Stomach (tissue), 9 donors: ENCODE results near the gene SIGLEC6. TPM values are rescaled to one million over a fixed set of nuclear protein-coding genes. Genes with fewer than 3 reads are reported as not detected.
"Not testable (repeated sequence)": the region's sequence is repeated elsewhere in the genome, so short reads cannot be mapped to it uniquely, and the experiment has no call there.

Experiments
- DNase-seq, 2 donors: peaks; one replicate each; pipeline versions ENCODE4 v3.0.0 to v3.0.0-alpha.2; 2013 to 2019
- H3K27ac ChIP-seq, 5 donors: fragments of 200-600 bp in 4 of 5; sonication (generic) in 4 of 5; one replicate each; pipeline ENCODE4 v1.5.1; 2013 to 2019; ENCODE audit warnings: mild to moderate bottlenecking in 1 of 5, moderate library complexity in 1 of 5
- H3K27me3 ChIP-seq, 3 donors: fragments of 200-600 bp; sonication (generic); one replicate each; pipeline ENCODE4 v1.5.1; 2017 to 2019; ENCODE audit warnings: mixed run types in 1 of 3
- H3K36me3 ChIP-seq, 4 donors: fragments of 200-600 bp; sonication (generic); 1 replicate in 3 of 4; 2 replicates in 1 of 4; pipeline ENCODE4 v1.5.1; 2016 to 2019
- H3K4me1 ChIP-seq, 4 donors: fragments of 200-600 bp; sonication (generic); one replicate each; pipeline ENCODE4 v1.5.1; 2016 to 2019
- H3K4me3 ChIP-seq, 4 donors: fragments of 200-600 bp; sonication (generic) in 3 of 4; one replicate each; pipeline ENCODE4 v1.5.1; 2016 to 2019; ENCODE audit warnings: mild to moderate bottlenecking in 1 of 4
- H3K9me3 ChIP-seq, 4 donors: fragments of 200-600 bp; sonication (generic); one replicate each; pipeline ENCODE4 v1.5.1; 2016 to 2019
- EP300 ChIP-seq: sonication (generic); formaldehyde crosslinking; IDR thresholded peaks from one replicate; pipeline ENCODE4 v1.6.1; 2017; ENCODE audit warnings: antibody characterized with exemption
- POLR2A ChIP-seq, 4 donors: fragments of 450-650 bp; IDR thresholded peaks; one replicate each; pipeline ENCODE4 v1.6.1; 2016; ENCODE audit warnings: antibody characterized with exemption in 4 of 4, control low read depth in 2 of 4, mild to moderate bottlenecking in 1 of 4, moderate library complexity in 1 of 4
- POLR2AphosphoS5 ChIP-seq, 3 donors: sonication (generic); formaldehyde crosslinking; IDR thresholded peaks; one replicate each; pipeline ENCODE4 v1.6.1; 2016; ENCODE audit warnings: antibody characterized with exemption in 3 of 3
- WGBS, 5 donors: extraction: QIAGEN DNeasy Blood & Tissue Kit in 3 of 5; methylation state at CpG; one replicate each; pipeline versions ENCODE4 v1.1.5 to v1.1.7; 2013 to 2018; 5-methylcytosine and 5-hydroxymethylcytosine counted together
- intact Hi-C: fragments of 100-400 bp; cut with DNase I; formaldehyde crosslinking; loops from one replicate; pipeline ENCODE4 v1.15.1; 2023; ENCODE audit warnings: low total_unique reads
- polyA plus RNA-seq, 3 donors: library from polyadenylated mRNA; stranded (reverse); fragments of 200-250 nt; gene quantifications; one replicate each; pipeline ENCODE4 v1.2.3, GENCODE V29; 2013
- total RNA-seq, 5 donors: library from RNA; depleted of rRNA; stranded (reverse); fragments of >200 nt; gene quantifications; one replicate each; pipeline versions ENCODE4 v1.1.0 to v1.2.3, GENCODE V29; 2014 to 2016
- TF ChIP-seq, protein P1 (sequence below), 7 experiments: fragments of 450-650 bp in 4 of 7; fragments of 200-600 bp in 3 of 7; sonication (generic) in 3 of 7; IDR thresholded peaks; one replicate each; pipeline ENCODE4 v1.5.1; 2016 to 2019; ENCODE audit warnings: antibody characterized with exemption in 7 of 7, control low read depth in 2 of 7, mild to moderate bottlenecking in 1 of 7
- donor health status: healthy with polysubstance abuse.
- donor health status: Bipolar disorder and iron deficiency.
- donor health status: healthy.

Gene SIGLEC6
- total and polyA plus RNA-seq, 8 donors = 0.50 to 7.1 (median 2.4) TPM; not detected in 5

GRCh38 chr19:51503896-51504295 lies 27.6 kb downstream of the SIGLEC6 start:
- Histone ChIP-seq H3K4me1 (no peaks in the 10 kb centered on the region), H3K36me3 (no peaks in the 10 kb centered on the region), H3K9me3 (peaks cover 0 to 12% (median 3%) of the 10 kb centered on the region in 4 donors), H3K27me3 (peaks cover 0 to 16% (median 0%) of the 10 kb centered on the region in 3 donors), H3K4me3 (no peak overlapping the region), H3K27ac (no peak overlapping the region)
- TF ChIP-seq, protein P1, sequence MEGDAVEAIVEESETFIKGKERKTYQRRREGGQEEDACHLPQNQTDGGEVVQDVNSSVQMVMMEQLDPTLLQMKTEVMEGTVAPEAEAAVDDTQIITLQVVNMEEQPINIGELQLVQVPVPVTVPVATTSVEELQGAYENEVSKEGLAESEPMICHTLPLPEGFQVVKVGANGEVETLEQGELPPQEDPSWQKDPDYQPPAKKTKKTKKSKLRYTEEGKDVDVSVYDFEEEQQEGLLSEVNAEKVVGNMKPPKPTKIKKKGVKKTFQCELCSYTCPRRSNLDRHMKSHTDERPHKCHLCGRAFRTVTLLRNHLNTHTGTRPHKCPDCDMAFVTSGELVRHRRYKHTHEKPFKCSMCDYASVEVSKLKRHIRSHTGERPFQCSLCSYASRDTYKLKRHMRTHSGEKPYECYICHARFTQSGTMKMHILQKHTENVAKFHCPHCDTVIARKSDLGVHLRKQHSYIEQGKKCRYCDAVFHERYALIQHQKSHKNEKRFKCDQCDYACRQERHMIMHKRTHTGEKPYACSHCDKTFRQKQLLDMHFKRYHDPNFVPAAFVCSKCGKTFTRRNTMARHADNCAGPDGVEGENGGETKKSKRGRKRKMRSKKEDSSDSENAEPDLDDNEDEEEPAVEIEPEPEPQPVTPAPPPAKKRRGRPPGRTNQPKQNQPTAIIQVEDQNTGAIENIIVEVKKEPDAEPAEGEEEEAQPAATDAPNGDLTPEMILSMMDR (IDR thresholded peaks at IDR 0.05) = no peak
- TF ChIP-seq EP300 = no peak
- TF ChIP-seq POLR2AphosphoS5 (IDR thresholded peaks at IDR 0.05) = no peak
- TF ChIP-seq POLR2A (IDR thresholded peaks at IDR 0.05) = no peak
- no peak for DNase-seq
- 47 to 63% (median 54%) methylated on average over 3 of the region's 3 CpGs for WGBS, 5 donors
- intact Hi-C loops = no loop called here

DNA sequence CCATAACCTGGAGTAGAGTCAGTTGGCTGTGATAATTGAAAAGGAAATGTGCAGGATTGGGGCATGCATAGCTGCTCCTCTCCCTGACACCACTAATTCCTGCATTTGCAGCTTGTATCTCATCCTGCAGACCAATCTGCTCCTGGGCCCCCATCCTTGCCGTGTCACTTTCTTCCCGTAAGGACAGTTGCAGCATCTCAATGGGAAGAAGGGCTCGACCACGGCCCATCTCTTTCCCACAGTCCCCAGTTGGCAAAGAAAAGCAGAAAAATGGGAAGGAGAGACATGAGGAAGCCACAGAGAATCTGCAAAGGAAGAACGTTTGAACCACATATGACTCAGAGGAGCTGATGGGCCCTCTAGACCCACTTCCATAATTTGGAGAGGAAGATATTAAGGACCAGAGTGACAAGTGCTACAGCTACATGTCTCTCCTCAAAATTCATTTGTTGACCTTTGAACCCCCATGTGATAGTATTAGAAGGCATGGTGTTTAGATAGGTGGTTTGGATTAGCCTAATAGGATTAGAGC lies 28.1 kb downstream of the SIGLEC6 start:
- WGBS, 5 donors = 73 to 79% (median 76%) methylated on average over 5 of the region's 5 CpGs
- H3K4me3 ChIP-seq = no peak overlapping the region
- no peak for DNase-seq
- TF ChIP-seq, protein P1 (IDR thresholded peaks at IDR 0.05) = no peak
- TF ChIP-seq POLR2AphosphoS5 (IDR thresholded peaks at IDR 0.05) (no peak), POLR2A (IDR thresholded peaks at IDR 0.05) (no peak), EP300 (no peak)
- no peaks in the 10 kb centered on the region for H3K36me3 ChIP-seq
- peaks cover 0 to 12% (median 3%) of the 10 kb centered on the region in 4 donors for H3K9me3 ChIP-seq
- intact Hi-C loops = no loop called here
- H3K4me1 ChIP-seq = no peaks in the 10 kb centered on the region
- H3K27me3 ChIP-seq = peaks cover 0 to 13% (median 0%) of the 10 kb centered on the region in 3 donors
- H3K27ac ChIP-seq = no peak overlapping the region

DNA sequence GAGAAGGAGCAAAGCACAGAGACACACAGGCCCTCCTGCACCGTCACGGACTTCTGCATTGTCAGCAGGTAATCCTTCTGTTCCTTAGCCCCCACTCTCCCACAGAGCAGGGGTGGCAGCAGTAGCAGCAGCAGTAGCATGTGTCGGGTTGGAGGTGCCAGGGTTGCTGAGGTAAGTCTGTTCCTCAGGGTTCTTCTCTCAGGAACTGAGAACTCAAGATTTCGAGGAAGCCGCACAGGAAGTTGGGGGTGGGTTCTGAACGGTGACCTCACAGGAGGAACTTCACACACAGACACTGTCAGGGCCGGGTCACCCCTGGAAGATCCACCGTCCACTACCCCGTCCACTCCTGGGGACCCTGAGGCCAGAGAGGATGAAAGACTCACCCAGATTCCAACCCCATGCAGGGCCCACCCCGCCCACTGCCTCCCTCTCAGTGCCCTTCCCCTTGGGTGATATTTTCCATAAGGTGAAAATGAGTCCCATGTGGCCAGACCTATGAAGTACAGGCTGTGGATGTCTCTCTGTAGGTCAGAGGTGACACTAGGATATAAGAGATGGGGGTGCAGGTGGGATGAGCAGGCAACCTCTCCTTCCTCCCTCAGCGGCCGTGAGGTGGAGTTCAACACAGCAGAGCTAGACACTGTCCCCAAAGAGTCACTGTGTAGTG lies 29.7 kb downstream of the SIGLEC6 start, which contains the start of gene SIGLEC12:
Gene SIGLEC12 (minus strand): TSS at position 207 of the 670 bp plus-strand sequence. CDS start 67 bp downstream, at position 140.
- H3K4me3 ChIP-seq = no peak within 1 kb of the TSS
- peaks cover 0 to 12% (median 3%) of the 10 kb centered on the region in 4 donors for H3K9me3 ChIP-seq
- no peak within 1 kb of the TSS for H3K27ac ChIP-seq
- no peaks in the 10 kb centered on the region for H3K4me1 ChIP-seq
- TF ChIP-seq EP300 (no peak), POLR2A (IDR thresholded peaks at IDR 0.05) (no peak), POLR2AphosphoS5 (IDR thresholded peaks at IDR 0.05) (no peak)
- TF ChIP-seq, protein P1 (IDR thresholded peaks at IDR 0.05) = no peak
- H3K36me3 ChIP-seq = no peaks in the 10 kb centered on the region
- 70 to 76% (median 73%) methylated on average over 10 to 12 of the region's 12 CpGs for WGBS, 5 donors
- H3K27me3 ChIP-seq = peaks cover 0 to 10% (median 0%) of the 10 kb centered on the region in 3 donors
- intact Hi-C loops = no loop called here
- peak in 1 of 2 donors; percentile 20 for DNase-seq

DNA sequence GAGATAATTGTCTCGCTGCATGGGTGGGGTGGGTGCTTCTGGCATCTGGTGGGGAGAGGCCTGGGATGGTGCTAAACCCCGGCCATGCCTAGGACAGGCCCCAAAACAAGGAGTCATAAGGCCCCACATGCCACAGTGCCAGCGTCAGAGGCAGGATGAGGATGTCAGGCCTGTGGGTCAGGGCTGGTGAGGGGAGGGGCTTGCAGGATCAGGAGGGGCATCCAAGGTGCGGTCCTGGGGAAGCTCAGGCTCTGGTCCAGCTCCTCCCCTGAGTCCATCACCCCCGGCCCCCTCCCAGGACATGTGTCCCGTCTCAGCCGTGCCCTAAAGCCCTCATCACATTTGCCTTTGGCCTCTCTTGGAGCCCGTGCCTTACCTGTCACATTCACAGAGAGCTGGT lies 30.5 kb downstream of the SIGLEC6 start:
- 53 to 74% (median 59%) methylated on average over 6 to 8 of the region's 8 CpGs for WGBS, 5 donors
- intact Hi-C loops, DNase-seq: not testable (repeated sequence)

DNA sequence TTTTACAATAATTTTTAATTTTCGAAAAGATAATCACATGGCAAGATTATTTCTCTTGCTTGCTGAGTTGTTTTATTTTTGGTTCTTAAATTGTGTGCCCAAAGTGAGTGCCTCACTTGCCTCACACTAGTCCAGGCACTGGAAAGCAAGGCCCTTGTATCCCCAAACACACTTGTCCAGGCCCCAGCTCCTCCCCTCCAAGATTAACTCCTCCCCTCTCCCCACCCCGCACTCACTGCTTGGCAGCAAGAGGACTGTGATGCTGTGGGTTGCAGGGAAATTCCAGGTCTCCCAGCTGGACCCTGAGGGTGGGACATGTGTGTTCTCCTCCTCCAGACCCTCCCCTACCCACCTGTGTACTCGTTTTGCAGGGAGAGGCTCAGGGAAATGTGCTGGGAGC lies 33.8 kb downstream of the SIGLEC6 start:
- Histone ChIP-seq H3K9me3 (no peaks in the 10 kb centered on the region), H3K4me1 (no peaks in the 10 kb centered on the region), H3K27me3 (peaks cover 0 to 10% (median 0%) of the 10 kb centered on the region in 3 donors), H3K4me3 (no peak overlapping the region), H3K27ac (no peak overlapping the region), H3K36me3 (no peaks in the 10 kb centered on the region)
- TF ChIP-seq, protein P1 (IDR thresholded peaks at IDR 0.05) = no peak
- no peak for TF ChIP-seq POLR2AphosphoS5 (IDR thresholded peaks at IDR 0.05)
- TF ChIP-seq EP300 = no peak
- TF ChIP-seq POLR2A (IDR thresholded peaks at IDR 0.05) = no peak
- intact Hi-C loops = no loop called here
- DNase-seq = no peak
- WGBS, 5 donors = 43 to 55% (median 46%) methylated on average over 3 of the region's 3 CpGs

More for the DNA sequence above, 30.5 kb downstream of the SIGLEC6 start:
- H3K27me3 ChIP-seq, H3K4me3 ChIP-seq, H3K27ac ChIP-seq, H3K4me1 ChIP-seq, H3K36me3 ChIP-seq: not testable (repeated sequence)
- H3K9me3 ChIP-seq = peaks cover 0 to 12% (median 3%) of the 10 kb centered on the region in 4 donors
